Activated naive CD8-positive, alpha-beta T cell treated with anti-CD3 and anti-CD28 coated beads for 36 hours (primary cell): Measurements from ENCODE around the gene PRDX2. TPM values are rescaled to one million over a fixed set of nuclear protein-coding genes. Genes with fewer than 3 reads are reported as not detected.
"Not testable (repeated sequence)": the region's sequence is repeated elsewhere in the genome, so short reads cannot be mapped to it uniquely, and the experiment has no call there.

Experiments
- DNase-seq: peaks from one replicate; pipeline ENCODE4 v3.0.0; 2021
- H3K27ac Mint-ChIP-seq: one replicate; pipeline ENCODE4 v1.8.0; 2022; ENCODE audit warnings: mild to moderate bottlenecking, moderate library complexity, mixed read lengths
- H3K27me3 Mint-ChIP-seq: one replicate; pipeline ENCODE4 v1.8.0; 2022; ENCODE audit warnings: mild to moderate bottlenecking, mixed read lengths
- H3K36me3 Mint-ChIP-seq: one replicate; pipeline ENCODE4 v1.8.0; 2021; ENCODE audit warnings: mild to moderate bottlenecking, mixed read lengths
- H3K4me1 Mint-ChIP-seq: one replicate; pipeline ENCODE4 v1.8.0; 2021; ENCODE audit warnings: mixed read lengths
- H3K4me3 Mint-ChIP-seq: one replicate; pipeline ENCODE4 v1.8.0; 2022; ENCODE audit warnings: mild to moderate bottlenecking, moderate library complexity, mixed read lengths
- H3K9me3 Mint-ChIP-seq: one replicate; pipeline ENCODE4 v1.8.0; 2022; ENCODE audit warnings: mixed read lengths
- total RNA-seq, 2 experiments: library from RNA; stranded (reverse); gene quantifications; one replicate each; pipeline ENCODE4 v1.2.3, GENCODE V29; 2021

The PRDX2 gene
- total RNA-seq: 100 to 1,000 TPM; 238 to 241 TPM

DNA sequence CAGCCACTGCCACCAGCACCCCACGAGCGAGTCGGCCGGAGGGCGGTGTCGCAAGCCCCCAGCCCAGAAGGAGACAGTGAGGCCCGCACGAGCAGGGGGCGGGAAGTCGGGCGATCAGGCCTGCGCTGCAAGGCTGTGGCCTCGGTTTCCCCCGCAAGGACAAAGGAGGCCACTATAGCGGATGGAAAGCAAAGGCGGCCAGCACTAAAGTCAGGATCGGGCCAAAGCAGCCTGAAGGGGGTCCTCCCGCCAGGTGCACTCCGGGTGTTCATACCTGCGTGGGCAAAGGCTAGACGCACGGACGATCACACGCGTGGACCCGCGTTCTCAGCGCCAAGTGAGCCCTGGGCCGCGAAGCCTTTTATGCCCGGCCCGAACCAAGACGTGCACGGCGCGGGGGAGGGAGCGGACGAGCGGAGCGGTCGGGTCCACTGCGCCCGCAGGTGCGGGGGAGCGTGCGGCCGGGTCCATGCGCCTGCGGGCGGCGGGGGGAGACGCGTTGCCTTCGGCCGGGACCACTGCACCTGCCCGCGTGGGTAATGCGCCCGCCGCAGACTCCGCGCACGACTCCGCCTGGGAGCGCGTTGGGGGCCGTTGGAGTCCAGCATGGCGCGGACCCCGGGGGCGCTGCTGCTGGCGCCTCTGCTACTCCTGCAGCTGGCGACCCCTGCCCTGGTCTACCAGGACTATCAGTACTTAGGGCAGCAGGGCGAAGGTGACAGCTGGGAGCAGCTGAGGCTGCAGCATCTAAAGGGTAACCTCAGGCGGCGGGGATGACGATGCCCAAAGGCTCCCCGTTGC is at the start of gene PRDX2, which contains the start of gene THSD8:
TSS of gene PRDX2 (minus strand) at position 335 of the 801 bp plus-strand sequence. CDS start 539 bp downstream, outside the sequence.
TSS of gene THSD8 (plus strand) at position 604 of the 801 bp plus-strand sequence. CDS start at position 607, 3 bp downstream.
- no peaks in the 10 kb centered on the region for H3K27me3 Mint-ChIP-seq
- H3K4me3 Mint-ChIP-seq: peak within 1 kb of the TSS; percentile 91
- peak within 1 kb of the TSS; percentile 83 for H3K27ac Mint-ChIP-seq
- H3K4me1 Mint-ChIP-seq: peaks cover 18% of the 10 kb centered on the region
- DNase-seq: peak; percentile 81
- no peaks in the 10 kb centered on the region for H3K9me3 Mint-ChIP-seq
- H3K36me3 Mint-ChIP-seq: peaks cover 14% of the 10 kb centered on the region

DNA sequence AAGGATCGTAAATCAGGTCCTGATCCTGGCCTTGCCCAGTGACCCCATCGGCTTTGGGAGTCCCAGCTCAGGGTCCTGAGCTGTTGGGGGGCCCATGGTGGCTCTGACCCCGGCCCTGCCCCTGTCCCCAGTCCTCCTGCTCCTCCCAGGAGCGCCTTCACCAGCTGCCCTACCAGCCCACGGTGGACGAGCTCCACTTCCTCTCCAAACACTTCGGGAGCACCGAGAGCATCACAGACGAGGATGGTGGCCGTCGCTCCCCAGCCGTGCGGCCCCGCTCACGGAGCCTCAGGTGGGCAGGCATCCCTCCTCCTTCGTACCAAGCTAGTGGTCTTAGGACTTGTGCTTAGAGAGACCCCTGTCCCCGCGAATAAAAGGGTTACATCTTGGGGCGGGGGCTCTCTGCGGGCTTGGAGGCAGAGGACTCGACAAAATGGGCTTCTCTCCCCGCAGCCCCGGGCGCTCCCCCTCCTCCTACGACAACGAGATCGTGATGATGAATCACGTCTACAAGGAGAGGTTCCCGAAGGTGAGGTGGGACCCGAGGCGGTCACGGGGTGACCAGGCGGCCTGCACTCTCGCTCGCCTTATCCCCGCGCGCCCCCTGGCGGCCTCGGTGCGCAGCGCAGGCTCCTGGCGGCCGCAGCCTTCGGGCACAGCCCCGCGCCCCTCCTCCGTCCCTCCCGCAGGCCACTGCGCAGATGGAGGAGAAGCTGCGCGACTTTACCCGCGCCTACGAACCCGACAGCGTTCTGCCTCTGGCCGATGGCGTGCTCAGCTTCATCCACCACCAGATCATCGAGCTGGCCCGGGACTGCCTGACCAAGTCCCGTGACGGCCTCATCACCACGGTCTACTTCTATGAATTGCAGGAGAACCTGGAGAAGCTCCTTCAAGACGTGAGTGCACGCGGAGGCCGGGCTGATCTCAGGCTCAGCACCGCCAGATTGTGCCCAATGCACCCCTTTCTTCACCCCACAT is 45.8 kb upstream of the PRDX2 start:
- Mint-ChIP-seq H3K4me3 (peak overlapping the region; percentile 68), H3K27ac (no peak overlapping the region), H3K9me3 (no peaks in the 10 kb centered on the region), H3K27me3 (peaks cover 48% of the 10 kb centered on the region), H3K36me3 (no peaks in the 10 kb centered on the region), H3K4me1 (peaks cover 7% of the 10 kb centered on the region)
- DNase-seq: peak; percentile 90

DNA sequence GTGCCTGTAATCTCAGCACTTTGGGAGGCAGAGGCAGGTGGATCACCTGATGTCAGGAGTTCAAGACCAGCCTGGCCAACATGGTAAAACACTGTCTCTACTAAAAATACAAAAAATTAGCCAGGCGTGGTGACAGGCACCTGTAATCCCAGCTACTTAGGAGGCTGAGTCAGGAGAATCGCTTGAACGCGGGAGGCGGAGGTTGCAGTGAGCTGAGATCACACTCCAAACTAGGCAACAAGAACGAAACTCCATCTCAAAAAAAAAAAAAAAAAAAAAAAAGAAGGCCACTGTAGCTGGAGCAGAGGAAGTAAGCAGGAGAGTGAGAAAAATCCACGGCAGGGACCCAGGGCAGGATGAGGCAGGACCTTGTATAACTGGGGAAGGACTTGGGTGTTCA is 45.0 kb upstream of the PRDX2 start:
- not testable (repeated sequence) for H3K9me3 Mint-ChIP-seq, DNase-seq, H3K4me1 Mint-ChIP-seq, H3K4me3 Mint-ChIP-seq, H3K27ac Mint-ChIP-seq, H3K36me3 Mint-ChIP-seq
- H3K27me3 Mint-ChIP-seq: peaks cover 54% of the 10 kb centered on the region

DNA sequence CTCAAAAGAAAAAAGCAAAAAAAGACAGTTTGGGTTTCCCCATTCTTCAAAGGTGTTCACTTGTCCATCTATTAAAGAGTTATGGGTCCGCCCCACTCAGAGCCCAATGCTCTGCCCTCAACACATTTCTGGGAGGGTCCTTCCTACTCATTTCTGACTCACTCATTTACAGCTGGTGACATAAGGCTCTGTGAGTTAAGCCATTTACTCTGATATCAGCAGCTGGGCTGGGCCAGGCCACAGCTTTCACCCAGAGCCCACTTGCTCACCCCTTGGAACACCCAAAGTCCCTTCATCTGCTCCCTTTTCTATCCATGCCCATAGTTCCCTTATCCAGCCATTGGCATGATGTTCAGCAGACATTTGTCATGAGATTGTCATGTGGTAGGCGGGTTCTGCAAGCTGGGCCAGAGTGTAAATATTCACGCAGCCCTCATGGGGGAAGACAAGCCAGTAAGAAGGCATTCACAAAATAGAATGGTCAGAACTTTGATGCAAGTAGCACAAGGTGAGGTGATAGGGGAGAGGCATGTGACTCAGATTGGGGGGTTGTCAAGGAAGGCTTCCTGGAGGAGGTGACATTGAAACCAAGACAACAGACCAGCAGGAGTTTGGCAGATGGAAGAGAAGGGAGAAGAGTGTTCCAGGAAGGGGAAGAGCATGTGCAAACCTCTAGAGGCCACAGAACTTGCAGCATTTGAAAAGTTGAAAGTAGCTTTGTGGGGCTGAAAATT is 42.6 kb upstream of the PRDX2 start:
- Mint-ChIP-seq H3K36me3 (no peaks in the 10 kb centered on the region), H3K27ac (no peak overlapping the region), H3K27me3 (peaks cover 79% of the 10 kb centered on the region), H3K4me1 (peaks cover 18% of the 10 kb centered on the region), H3K4me3 (no peak overlapping the region), H3K9me3 (no peaks in the 10 kb centered on the region)
- DNase-seq: no peak

DNA sequence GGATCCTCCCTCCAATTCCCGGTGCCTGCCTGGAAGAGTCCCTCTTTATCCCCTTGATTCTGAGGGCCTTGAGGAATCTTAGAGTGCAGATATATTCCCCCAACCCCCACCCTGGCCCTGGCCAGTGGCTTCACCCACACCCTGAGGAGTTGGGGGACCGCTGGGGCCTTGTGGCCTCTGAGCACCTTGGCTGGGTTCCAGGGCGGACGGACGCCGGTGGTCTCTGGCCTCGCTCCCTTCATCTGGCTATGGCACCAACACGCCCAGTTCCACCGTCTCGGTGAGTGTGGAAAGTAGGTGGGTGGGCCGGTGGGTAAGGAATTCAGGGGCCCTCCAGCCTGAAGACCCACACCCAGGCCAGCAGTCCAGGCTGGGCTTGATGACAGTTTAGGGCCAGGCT is 41.7 kb upstream of the PRDX2 start:
- DNase-seq: no peak
- Mint-ChIP-seq H3K27ac (no peak overlapping the region), H3K9me3 (no peaks in the 10 kb centered on the region), H3K4me1 (peaks cover 20% of the 10 kb centered on the region), H3K36me3 (no peaks in the 10 kb centered on the region), H3K27me3 (peaks cover 83% of the 10 kb centered on the region), H3K4me3 (no peak overlapping the region)

DNA sequence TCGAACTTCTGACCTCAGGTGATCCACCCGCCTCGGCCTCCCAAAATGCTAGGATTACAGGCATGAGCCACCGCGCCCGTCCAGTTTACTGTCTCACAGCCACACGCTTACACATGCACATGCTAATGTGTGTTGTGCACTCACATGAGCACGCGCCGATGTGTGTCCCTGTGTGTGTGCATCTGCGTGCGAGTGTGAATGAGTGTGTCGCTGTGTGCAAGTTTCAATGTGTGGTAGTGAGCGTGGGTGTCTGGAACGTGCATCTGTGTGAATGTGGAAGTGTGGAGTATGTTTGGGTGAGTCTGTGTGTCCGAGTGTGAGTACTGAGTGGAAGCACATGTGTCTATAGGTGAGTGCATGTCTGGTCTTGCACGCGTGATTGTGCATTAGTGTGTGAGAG is 40.9 kb upstream of the PRDX2 start:
- Mint-ChIP-seq H3K4me1 (peaks cover 17% of the 10 kb centered on the region), H3K27me3 (peaks cover 82% of the 10 kb centered on the region), H3K9me3 (no peaks in the 10 kb centered on the region), H3K4me3 (no peak overlapping the region), H3K36me3 (no peaks in the 10 kb centered on the region), H3K27ac (no peak overlapping the region)
- DNase-seq: no peak

DNA sequence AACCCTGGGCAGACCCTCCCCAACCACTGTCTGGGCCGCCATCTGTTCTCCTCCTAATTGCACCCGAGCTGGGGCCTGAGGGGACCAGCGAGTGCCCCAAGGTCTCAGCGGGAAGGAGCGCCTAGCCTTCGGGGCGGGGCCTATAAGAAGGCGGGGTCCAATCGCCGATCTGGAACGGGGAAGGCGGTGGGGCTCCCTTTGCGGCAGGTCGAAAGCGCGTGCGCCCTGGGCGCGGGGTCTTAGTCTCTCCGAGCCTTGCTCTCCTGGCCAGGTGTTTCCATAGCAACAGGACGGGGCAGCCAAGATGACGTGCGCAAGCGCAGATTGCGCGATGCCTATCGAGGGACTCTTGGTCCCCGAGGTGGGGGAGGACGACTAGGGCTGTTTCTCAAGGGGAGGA is 39.5 kb upstream of the PRDX2 start:
- Mint-ChIP-seq H3K27ac (no peak overlapping the region), H3K9me3 (no peaks in the 10 kb centered on the region), H3K27me3 (peaks cover 85% of the 10 kb centered on the region), H3K4me3 (no peak overlapping the region), H3K4me1 (peaks cover 18% of the 10 kb centered on the region), H3K36me3 (no peaks in the 10 kb centered on the region)
- peak; percentile 26 for DNase-seq

DNA sequence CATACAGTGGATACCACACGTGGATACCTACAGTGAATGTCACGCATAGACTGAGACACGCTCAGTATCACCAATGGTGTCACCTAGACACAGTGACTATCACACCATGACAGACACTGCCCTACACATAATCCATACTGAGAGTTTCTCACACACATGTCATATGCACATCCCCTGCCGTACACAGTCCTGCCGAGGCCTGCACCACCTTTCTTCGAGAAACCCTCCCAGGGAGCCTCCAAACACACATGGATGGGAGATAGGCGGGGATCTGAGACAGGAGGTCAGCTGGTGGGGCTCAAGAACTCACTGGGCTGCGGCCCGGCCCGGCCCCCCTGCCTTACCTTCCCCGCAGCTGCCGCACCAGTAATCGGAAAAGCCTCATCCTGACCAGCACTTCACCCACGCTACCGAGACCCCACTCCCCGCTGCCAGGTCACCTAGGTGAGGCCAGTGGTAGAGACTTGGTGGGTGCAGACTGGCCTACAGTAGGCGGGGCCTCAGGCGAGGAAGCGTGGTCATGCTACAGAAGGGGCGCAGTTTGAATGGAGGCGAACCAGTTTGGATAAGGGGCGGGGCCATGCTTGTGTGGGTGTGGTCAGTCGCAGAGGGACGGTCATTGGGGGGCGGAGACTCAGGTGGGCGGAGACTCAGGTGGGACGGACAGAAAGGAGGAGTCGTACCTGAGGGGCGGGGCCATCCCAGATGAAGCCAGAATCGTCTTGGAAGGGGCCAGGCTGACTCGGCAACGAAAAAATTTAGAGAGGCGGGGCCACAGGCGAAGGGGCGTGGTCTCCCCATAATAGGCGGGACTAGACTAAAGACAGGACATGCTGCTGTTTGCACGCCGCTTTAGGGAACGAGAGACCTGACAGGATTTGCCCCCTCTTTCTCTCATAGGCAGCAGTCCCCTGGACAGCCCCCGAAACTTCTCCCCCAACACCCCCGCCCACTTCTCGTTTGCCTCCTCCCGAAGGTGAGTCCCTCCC is 38.8 kb upstream of the PRDX2 start:
- H3K27me3 Mint-ChIP-seq: peaks cover 89% of the 10 kb centered on the region
- no peaks in the 10 kb centered on the region for H3K9me3 Mint-ChIP-seq
- peak; percentile 67 for DNase-seq
- no peak overlapping the region for H3K4me3 Mint-ChIP-seq
- no peaks in the 10 kb centered on the region for H3K36me3 Mint-ChIP-seq
- peaks cover 18% of the 10 kb centered on the region for H3K4me1 Mint-ChIP-seq
- H3K27ac Mint-ChIP-seq: no peak overlapping the region

DNA sequence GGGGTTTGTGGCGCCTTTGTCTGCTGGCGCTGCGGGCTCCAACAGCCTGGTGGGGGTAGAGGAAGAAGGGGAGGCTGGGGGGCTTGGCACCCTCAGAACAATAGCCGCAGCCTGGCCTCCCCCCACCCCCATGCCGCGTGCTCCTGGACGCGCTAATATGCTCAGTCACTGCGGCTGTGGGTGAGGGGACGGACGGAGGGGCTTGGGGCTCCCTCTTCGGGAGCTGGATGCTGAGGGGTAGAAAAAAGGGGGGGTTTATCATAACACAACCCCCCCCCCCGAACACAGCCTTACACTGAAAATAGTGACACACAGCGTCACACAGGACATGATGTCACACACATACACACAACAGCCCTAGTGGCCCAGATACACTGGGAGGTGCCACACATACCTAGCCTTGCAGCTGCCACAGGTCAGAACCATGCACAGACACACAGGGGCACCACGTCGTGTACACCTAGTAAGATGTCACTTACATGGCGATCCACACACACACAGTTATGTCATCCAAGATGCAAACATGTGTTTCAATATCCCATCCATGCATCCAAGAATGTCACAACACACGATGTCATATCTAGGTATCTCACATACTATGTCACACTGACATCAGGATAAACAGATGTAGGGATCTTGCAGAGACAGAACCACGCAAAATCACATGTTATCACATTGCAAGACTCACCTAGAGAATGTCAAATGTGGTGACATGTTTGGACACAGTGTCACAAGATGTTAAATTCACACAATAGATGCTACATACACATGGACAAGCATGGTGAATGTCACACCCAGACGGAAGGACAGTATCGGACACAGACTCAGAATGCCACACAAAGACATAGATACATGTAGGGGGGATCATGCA is 37.5 kb upstream of the PRDX2 start:
- no peak for DNase-seq
- peak overlapping the region; percentile 52 for H3K4me3 Mint-ChIP-seq
- H3K9me3 Mint-ChIP-seq: no peaks in the 10 kb centered on the region
- H3K27me3 Mint-ChIP-seq: peaks cover 92% of the 10 kb centered on the region
- no peaks in the 10 kb centered on the region for H3K36me3 Mint-ChIP-seq
- H3K4me1 Mint-ChIP-seq: peaks cover 23% of the 10 kb centered on the region
- H3K27ac Mint-ChIP-seq: no peak overlapping the region

DNA sequence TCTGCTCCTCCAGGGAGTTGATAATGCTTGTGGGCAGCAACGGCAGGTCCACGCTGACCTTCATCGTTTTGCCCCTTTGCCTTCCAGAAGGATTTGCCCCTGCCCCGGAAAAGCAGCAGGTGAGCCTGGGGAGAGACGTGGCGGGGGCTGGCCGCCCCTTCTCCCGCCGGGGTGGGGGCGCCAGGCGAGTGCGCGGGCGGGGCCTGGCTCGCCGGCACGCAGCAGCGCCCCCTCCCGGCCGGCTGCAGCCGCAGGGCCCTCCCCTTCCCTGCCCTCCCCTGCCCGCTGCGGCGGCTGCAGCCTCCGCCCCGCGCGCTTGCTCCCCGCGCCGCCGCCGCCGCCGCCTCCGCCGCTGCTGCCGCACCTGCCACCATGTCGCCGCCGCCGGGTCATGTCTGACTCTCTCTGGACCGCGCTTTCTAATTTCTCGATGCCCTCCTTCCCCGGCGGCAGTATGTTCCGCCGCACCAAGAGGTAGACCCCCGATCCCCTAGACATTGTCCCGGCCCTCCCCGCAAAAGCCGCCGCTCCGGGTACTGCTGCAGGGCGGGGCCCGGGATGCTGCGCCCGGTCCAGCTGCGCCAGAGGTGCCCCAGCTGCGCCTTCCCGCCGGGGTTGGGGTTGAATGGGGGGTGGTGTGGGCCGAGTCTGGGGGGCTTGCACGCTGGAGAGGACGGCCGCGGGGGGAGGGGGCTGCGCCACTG is 36.7 kb upstream of the PRDX2 start, which contains the start of gene MAST1:
TSS of gene MAST1 (plus strand) at position 334 of the 704 bp plus-strand sequence. CDS start at position 392, 58 bp downstream.
- Mint-ChIP-seq H3K4me3 (peak within 1 kb of the TSS; percentile 52), H3K9me3 (no peaks in the 10 kb centered on the region), H3K36me3 (no peaks in the 10 kb centered on the region), H3K4me1 (peaks cover 23% of the 10 kb centered on the region), H3K27me3 (peaks cover 85% of the 10 kb centered on the region), H3K27ac (no peak within 1 kb of the TSS)
- peak; percentile 72 for DNase-seq

DNA sequence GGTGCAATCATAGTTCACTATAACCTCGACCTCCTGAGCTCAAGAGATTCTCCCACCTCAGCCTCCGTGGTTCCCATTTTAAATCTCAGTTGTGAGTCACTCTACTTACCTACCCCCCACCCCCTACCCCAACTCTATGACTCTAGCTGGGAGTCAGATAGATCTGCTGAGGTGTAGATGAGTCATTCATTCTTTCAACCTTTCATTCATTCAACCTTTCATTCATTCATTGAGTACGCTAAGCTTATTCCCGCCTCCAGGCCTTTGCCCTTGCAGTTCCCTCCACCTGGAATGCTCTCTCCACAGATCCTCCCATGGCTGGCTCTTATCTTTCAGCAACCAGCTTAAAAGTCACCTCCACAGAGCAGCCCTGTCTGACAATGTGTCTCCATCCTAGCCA is 35.6 kb upstream of the PRDX2 start:
- Mint-ChIP-seq H3K27ac (no peak overlapping the region), H3K27me3 (peaks cover 90% of the 10 kb centered on the region), H3K36me3 (no peaks in the 10 kb centered on the region), H3K4me1 (peaks cover 29% of the 10 kb centered on the region), H3K4me3 (no peak overlapping the region), H3K9me3 (no peaks in the 10 kb centered on the region)
- no peak for DNase-seq

DNA sequence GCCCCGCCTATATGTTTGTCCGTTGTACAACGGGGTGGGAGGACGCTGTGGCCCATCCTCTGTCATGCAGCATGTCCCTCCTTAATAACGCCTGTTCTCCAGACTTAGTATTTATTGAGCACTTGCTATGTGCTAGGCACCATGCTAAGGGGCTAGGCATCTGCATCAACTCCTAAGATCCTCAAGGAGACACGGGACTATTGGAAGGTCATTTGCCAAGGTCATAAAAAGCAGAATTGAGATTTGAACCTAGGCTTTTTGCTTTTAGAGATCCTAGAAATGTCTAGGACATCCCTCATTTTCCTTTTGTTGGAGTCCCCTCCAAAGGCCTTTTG is 34.9 kb upstream of the PRDX2 start:
- Mint-ChIP-seq H3K36me3 (no peaks in the 10 kb centered on the region), H3K9me3 (no peaks in the 10 kb centered on the region), H3K4me3 (no peak overlapping the region), H3K27me3 (peaks cover 91% of the 10 kb centered on the region), H3K27ac (no peak overlapping the region), H3K4me1 (peaks cover 28% of the 10 kb centered on the region)
- DNase-seq: no peak
